Stimulated activated CD4-positive, alpha-beta T cell treated with anti-CD3 and anti-CD28 coated beads, Interleukin-4, amount 100 ng/mL, for 1 hour (primary cell): ENCODE measurements around the gene ACTR3.

Source experiments
- DNase-seq: peaks from one replicate; pipeline ENCODE4 v3.0.0-alpha.2; 2020

Gene ACTR3

DNA sequence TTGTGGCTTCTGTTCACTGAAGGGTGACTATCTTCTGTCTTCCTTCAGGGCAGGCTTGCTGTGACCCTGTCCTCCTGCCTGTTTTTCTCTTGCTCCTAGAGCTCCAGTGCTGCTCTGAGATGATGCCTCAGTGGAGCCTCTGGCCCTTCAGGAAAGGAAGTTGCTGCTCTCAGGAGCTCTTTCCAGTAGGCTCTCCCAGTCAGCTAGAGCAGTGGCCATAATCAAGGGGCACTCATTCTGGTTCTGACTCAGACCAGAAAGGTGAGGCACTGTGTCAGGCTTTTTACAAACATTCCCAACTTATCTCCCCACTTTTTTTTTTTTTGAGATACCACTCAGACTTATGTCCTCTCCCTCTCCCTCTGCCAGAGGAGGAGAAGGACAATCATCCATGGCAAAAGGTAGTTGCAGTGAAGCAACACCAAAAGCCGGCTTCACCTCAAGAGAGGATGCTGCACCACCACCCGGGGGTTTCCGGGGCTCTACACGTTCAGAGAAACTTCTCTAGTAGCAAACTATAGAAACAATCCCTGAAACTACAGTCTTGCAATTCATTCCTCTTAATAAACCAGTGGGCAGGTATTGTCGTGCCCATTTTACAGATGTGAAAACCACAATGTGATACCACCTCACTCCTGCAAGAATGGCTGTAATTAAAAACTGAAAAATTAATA, 115.4 kb downstream of the ACTR3 start:
- DNase-seq: no peak

DNA sequence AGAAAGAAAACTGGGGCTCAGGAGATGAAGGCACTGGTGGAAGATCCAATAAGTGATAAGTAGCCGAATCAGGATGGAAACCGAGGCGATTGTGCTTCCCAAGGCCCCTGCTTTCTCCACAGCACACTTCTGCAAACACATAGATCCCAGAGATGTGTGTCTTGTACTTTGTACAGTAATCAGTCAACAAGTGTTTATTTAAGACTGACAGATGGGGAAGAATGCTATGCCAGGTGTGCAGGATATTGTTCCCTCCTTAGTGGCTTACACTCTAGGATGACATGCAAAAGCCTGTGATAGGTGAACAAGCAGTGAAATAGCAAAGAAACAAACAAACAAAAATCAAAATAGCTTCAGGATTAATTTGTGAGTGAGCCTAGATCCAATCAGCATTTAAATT, 116.6 kb downstream of the ACTR3 start:
- DNase-seq: no peak

GRCh38 chr2:114007436-114007835, 117.5 kb downstream of the ACTR3 start:
- DNase-seq: no peak

GRCh38 chr2:114008720-114009119, 118.8 kb downstream of the ACTR3 start:
- no peak for DNase-seq

DNA sequence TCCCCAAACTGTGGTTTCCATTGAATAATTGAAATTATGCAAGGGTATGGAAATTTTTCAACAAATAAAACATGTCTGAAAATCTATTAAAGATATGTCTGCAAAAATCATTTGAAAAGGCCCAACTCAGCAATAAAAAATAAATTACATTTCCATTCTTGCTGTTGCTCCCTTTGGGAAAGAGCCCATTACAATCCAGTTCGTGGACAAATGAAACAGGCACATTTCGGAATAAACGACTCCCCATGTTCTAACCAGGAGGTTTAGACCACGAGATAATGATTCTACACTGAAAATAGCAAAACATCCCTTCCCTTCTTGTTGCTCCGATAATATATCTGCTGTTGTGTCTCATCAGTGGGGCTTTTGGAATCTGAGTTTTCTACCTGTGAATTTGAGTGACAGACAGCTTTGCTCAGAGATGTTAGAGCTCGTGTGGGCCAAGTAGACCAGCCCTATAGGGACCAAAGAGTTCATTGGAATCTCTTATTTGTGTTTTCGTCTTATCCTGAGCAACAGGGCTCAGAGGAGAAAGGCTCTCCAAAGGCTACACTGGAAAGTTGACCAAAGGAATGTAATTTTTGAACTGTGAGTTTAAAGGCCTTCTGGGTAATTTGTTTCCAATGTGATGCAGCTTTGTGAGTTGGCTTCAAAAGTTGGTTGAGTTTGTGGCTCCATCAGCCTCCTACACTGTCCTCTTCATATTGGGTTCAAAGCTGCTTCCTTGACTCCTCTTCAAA, 119.5 kb downstream of the ACTR3 start:
- no peak for DNase-seq

DNA sequence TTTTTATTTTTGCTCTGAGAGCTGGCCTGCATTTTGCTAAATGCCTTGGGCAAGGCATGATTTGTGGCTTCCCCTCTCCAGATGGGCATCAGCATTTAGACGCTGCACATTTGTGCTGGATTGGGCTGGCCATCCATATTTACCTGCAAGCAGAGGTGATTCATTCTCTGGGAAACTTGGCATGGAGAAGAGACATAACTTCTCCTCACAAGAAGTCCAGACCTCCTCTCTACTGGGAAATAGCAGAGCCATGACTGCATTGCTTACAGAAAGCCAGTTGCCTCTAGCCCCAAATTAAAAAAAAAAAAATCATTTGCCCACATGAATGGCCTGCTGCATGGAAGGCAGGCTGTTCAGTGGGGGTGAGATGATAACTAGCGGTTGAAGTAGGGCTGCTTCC, 120.1 kb downstream of the ACTR3 start:
- no peak for DNase-seq

DNA sequence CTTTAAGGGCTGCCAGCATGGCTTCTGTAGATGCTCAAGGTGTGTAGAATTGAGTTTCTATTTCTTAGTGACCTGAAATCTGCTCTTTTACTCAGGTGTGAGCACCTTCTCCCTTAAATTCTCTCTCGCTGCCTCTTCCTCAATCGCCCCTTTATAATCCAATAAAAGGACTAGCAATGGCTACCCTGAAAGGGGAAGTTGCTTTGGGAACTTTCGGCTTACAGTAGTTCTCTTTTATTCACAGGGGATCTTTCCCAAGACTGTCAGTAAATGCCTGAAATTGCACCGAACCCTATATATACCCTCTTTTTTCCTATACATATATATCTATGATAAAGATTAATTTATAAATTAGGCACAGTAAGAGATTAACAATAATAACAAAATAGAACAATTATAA, 121.8 kb downstream of the ACTR3 start:
- no peak for DNase-seq
